HEK293T (cell line): ENCODE measurements around the gene ANKDD1A.

ENCODE experiments used
- CTCF ChIA-PET: fragments of 350-600 bp; formaldehyde crosslinking; extraction: SDS; loops from one replicate; lab custom pipeline; 2021; ENCODE audit warnings: antibody characterized with exemption, inconsistent platforms; lab: Yijun Ruan, JAX
- POLR2A ChIA-PET: fragments of 350-600 bp; formaldehyde crosslinking; extraction: SDS; loops from one replicate; lab custom pipeline; 2020; ENCODE audit warnings: antibody characterized with exemption, inconsistent platforms; lab: Yijun Ruan, JAX
- DNase-seq: peaks from one replicate; pipeline ENCODE4 v3.0.0; 2012; ENCODE audit warnings: mixed read lengths; ENCODE audit errors: extremely low spot score
- ARNT ChIP-seq: fragments of 450-650 bp; IDR thresholded peaks from 2 replicates; pipeline ENCODE4 v1.6.1; 2017; ENCODE audit warnings: mild to moderate bottlenecking
- BHLHE40 ChIP-seq: fragments of 450-650 bp; IDR thresholded peaks from 2 replicates; pipeline ENCODE4 v1.6.1; 2016; ENCODE audit warnings: mild to moderate bottlenecking, moderate library complexity, borderline replicate concordance
- CTBP1 ChIP-seq: fragments of 450-650 bp; IDR thresholded peaks from 2 replicates; pipeline ENCODE4 v1.6.1; 2016; ENCODE audit warnings: borderline replicate concordance
- ELF4 ChIP-seq: fragments of 450-650 bp; IDR thresholded peaks from 2 replicates; pipeline ENCODE4 v1.6.1; 2017; ENCODE audit warnings: antibody characterized with exemption
- FOXA1 ChIP-seq: fragments of 450-650 bp; IDR thresholded peaks from 2 replicates; pipeline ENCODE4 v1.6.1; 2016; ENCODE audit warnings: mild to moderate bottlenecking
- FOXK2 ChIP-seq: fragments of 450-650 bp; IDR thresholded peaks from 2 replicates; pipeline ENCODE4 v1.6.1; 2016; ENCODE audit warnings: mild to moderate bottlenecking
- FOXM1 ChIP-seq: fragments of 450-650 bp; IDR thresholded peaks from 2 replicates; pipeline ENCODE4 v1.6.1; 2017; ENCODE audit warnings: mild to moderate bottlenecking, borderline replicate concordance
- HDGF ChIP-seq: fragments of 450-650 bp; IDR thresholded peaks from 2 replicates; pipeline ENCODE4 v1.6.1; 2017; ENCODE audit warnings: antibody characterized with exemption, borderline replicate concordance
- L3MBTL2 ChIP-seq: fragments of 450-650 bp; conservative IDR thresholded peaks from 2 replicates; pipeline ENCODE4 v1.6.1; 2016; ENCODE audit warnings: mild to moderate bottlenecking
- LEF1 ChIP-seq: fragments of 450-650 bp; IDR thresholded peaks from 2 replicates; pipeline ENCODE4 v1.6.1; 2017; ENCODE audit warnings: mild to moderate bottlenecking, borderline replicate concordance
- NFRKB ChIP-seq: fragments of 450-650 bp; IDR thresholded peaks from 2 replicates; pipeline ENCODE4 v1.6.1; 2016; ENCODE audit warnings: mild to moderate bottlenecking, moderate library complexity
- PKNOX1 ChIP-seq: fragments of 450-650 bp; IDR thresholded peaks from 2 replicates; pipeline ENCODE4 v1.6.1; 2016
- SP1 ChIP-seq: fragments of 450-650 bp; IDR thresholded peaks from 2 replicates; pipeline ENCODE4 v1.6.1; 2017
- SUZ12 ChIP-seq: fragments of 450-650 bp; IDR thresholded peaks from 2 replicates; pipeline ENCODE4 v1.6.1; 2016; ENCODE audit warnings: mild to moderate bottlenecking
- TARDBP ChIP-seq: fragments of 450-650 bp; IDR thresholded peaks from 2 replicates; pipeline ENCODE4 v1.6.1; 2016
- ZNF384 ChIP-seq: fragments of 450-650 bp; IDR thresholded peaks from 2 replicates; pipeline ENCODE4 v1.6.1; 2016

ANKDD1A gene

DNA sequence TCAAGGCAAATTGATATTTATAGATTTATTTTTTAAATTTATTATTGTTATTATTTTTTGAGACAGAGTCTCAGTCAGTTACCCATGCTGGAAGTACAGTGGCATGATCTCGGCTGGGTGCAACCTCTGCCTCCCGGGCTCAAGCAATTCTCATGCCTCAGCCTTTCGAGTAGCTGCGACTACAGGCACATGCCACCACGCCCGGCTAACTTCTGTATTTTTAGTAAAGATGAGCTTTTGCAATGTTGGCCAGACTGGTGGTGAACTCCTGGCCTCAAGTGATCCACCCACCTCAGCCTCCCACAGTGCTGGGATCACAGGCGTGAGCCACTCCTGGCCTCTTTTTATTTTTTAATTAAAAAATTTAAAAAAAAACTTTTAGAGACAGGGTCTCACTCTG, 59.0 kb downstream of the ANKDD1A start:
- no peak for DNase-seq
- POLR2A ChIA-PET = no interaction called here
- TF ChIP-seq LEF1 (no peak), NFRKB (no peak), SP1 (no peak), ZNF384 (no peak), FOXM1 (no peak)
- CTCF ChIA-PET = no interaction called here

DNA sequence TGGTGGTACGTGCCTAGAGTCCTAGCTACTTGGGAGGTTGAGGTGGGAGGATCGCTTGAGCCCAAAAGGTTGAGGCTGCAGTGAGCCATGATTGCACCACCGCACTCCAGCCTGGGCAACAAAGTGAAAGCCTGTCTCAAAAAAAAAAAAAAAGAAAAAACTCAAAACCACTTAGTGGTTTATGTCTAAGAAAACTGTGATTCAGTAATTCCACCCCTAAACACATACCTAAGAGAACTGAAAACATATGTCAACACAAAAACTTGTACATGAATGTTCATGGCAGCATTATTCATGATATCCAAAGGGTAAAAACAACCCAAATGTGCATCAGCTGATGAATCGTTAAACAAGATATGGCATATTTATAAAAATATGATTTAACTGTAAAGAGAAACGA, 63.7 kb downstream of the ANKDD1A start:
- no peak for TF ChIP-seq TARDBP
- TF ChIP-seq SP1 = no peak
- no peak for TF ChIP-seq HDGF
- TF ChIP-seq SUZ12 = no peak
- no peak for TF ChIP-seq FOXK2
- ChIA-PET POLR2A (no interaction called here), CTCF (no interaction called here)
- DNase-seq = no peak

DNA sequence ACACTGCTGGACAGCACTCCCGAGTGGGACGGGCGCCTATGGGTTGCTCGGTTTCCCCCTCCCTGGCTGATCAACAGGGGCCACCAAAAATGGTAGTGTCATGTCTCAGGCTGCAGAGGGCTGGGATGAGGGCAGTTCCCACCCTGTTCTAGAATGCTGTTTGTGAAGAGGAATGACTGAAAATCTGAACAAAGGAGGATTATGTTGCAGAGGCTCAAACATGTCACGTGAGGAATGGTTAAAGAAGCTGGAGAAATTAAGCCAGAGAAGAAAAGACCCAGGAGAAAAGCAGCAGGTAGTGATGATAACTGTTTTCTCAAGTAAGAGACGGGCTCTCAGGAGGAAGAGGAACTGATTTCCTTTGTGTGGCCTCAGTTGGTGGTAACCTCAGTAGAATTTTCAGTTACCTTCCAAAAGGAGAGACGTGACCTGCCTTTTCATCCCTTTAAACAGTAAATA, 67.6 kb downstream of the ANKDD1A start:
- TF ChIP-seq CTBP1 (no peak), SP1 (no peak), ZNF384 (no peak), TARDBP (no peak), FOXM1 (no peak), L3MBTL2 (no peak), LEF1 (no peak), ARNT (no peak), FOXA1 (no peak)
- ChIA-PET POLR2A (interaction anchor here (0.9 kb wide), 1 partner anchor 29 kb away, joined by 3 read pairs; no protein-coding TSS in a partner anchor), CTCF (no interaction called here)
- DNase-seq = no peak

GRCh38 chr15:64981812-64982431, 70.2 kb downstream of the ANKDD1A start:
- TF ChIP-seq L3MBTL2 (no peak), PKNOX1 (no peak), SUZ12 (no peak), ZNF384 (no peak), CTBP1 (no peak), FOXM1 (no peak), FOXA1 (no peak), ELF4 (no peak), TARDBP (no peak), SP1 (no peak), LEF1 (no peak), BHLHE40 (no peak), HDGF (no peak), FOXK2 (no peak), ARNT (no peak), NFRKB (no peak)
- POLR2A ChIA-PET = no interaction called here

DNA sequence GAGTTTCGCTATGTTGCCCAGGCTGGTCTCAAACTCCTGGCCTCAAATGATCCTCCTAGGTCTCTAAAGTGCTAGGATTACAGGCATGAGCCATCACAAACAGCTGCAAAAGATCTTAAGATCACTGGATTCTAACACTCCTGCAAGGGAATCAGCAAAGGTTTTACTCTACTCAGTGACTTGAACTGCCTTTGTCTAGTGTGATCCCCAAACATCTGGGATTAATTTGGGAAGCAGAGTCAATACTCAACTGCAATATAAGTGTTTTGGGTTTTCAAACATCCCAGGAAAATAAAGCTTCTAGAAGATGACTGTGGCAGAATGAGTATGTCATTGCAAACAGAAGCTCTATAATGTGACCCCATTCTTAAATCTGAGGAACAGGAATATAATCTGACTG, 70.8 kb downstream of the ANKDD1A start:
- ChIA-PET CTCF (no interaction called here), POLR2A (no interaction called here)
- no peak for TF ChIP-seq FOXM1
- no peak for TF ChIP-seq LEF1
- TF ChIP-seq TARDBP = no peak
- no peak for TF ChIP-seq SUZ12
- TF ChIP-seq HDGF = no peak
- TF ChIP-seq ARNT = no peak
- TF ChIP-seq NFRKB = no peak
- DNase-seq = no peak

More at GRCh38 chr15:64981812-64982431, 70.2 kb downstream of the ANKDD1A start:
- CTCF ChIA-PET = interaction anchor here (0.9 kb wide), 1 partner anchor 120 kb away, joined by 3 read pairs; no protein-coding TSS in a partner anchor
- DNase-seq = no peak

DNA sequence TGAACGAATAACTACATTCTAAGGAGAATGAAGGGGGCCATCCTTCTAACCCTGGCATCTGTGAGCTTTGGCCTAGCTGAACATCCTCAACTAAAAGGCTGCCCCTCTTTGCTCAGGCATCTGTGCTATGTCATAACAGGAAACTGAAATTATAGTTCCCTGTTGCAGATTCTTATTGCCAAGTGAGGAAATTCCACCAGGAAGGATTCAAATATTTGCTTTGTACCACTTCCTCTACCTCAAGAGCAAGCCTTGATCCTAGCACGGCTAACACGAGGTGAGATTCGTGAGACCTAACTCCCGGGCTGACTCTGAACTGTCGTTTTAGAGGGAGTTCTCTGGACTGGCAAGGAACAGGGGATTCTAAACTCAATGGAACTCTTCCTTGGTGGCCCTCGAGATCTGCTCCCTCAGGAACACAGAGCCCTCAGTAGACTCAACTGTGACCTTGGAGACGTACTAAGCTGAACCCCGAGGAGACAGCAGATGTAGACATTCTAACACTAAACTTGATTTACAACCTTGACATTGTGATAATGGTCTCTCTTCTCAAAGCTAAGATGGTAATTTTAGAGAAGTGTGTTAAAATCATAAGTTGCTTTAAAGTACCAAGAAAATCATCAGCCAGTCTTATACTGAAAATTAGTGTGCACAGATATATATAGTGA, 73.8 kb downstream of the ANKDD1A start:
- no peak for TF ChIP-seq ZNF384
- TF ChIP-seq BHLHE40 = no peak
- no peak for TF ChIP-seq LEF1
- TF ChIP-seq FOXK2 = no peak
- TF ChIP-seq PKNOX1 = 0 out of 2 replicates have a peak, but pooled peaks have one; percentile 3
- TF ChIP-seq FOXM1 = no peak
- DNase-seq = no peak
- POLR2A ChIA-PET = no interaction called here
- CTCF ChIA-PET = interaction anchor here (0.6 kb wide), 1 partner anchor 34 kb away, joined by 5 read pairs; no protein-coding TSS in a partner anchor

DNA sequence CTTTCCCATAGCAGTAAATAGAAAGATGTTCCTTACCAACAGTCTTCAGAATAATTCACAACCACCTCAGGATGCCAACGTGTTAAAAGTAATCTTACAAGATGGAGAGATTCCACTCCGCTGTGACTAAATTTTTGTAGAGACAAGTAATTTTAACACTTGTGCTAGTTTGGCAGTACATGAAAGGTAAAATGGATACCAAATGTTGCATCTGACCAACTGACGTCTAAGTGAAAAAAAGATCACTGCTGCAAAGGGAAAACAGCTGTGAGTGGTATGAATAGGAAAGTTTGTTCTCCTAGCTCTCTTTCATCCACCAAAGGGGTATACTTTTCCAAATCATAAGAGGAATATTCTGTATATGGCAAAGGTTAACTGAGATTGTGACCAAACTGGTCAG, 75.4 kb downstream of the ANKDD1A start:
- POLR2A ChIA-PET = no interaction called here
- no peak for DNase-seq
- no peak for TF ChIP-seq L3MBTL2
- TF ChIP-seq ARNT = no peak
- TF ChIP-seq FOXM1 = no peak
- TF ChIP-seq ELF4 = no peak
- TF ChIP-seq TARDBP = no peak
- no peak for TF ChIP-seq SUZ12
- no peak for TF ChIP-seq CTBP1
- TF ChIP-seq PKNOX1 = no peak
- no peak for TF ChIP-seq HDGF
- TF ChIP-seq FOXK2 = no peak
- no peak for TF ChIP-seq FOXA1
- TF ChIP-seq BHLHE40 = no peak
- no peak for TF ChIP-seq ZNF384
- TF ChIP-seq LEF1 = no peak
- TF ChIP-seq SP1 = no peak
- TF ChIP-seq NFRKB = no peak
- CTCF ChIA-PET = no interaction called here
